Parathyroid adenoma (tissue), 2 donors: ENCODE results near the gene ANKRD6.

ENCODE experiments used
- H2AFZ ChIP-seq: fragments of 300-600 bp; sonication (generic); one replicate; pipeline ENCODE4 v1.7.0; 2017; ENCODE audit warnings: antibody characterized with exemption, mild to moderate bottlenecking
- H3K27ac ChIP-seq: fragments of 300-600 bp; sonication (generic); one replicate; pipeline ENCODE4 v1.7.0; 2017
- H3K27me3 ChIP-seq: fragments of 300-600 bp; sonication (generic); one replicate; pipeline ENCODE4 v1.7.0; 2017; ENCODE audit warnings: low read length; ENCODE audit not compliant: control insufficient read depth, insufficient read depth
- H3K36me3 ChIP-seq: fragments of 300-600 bp; sonication (generic); one replicate; pipeline ENCODE4 v1.7.0; 2017; ENCODE audit warnings: low read length; ENCODE audit not compliant: control insufficient read depth, insufficient read depth
- H3K4me1 ChIP-seq: fragments of 300-600 bp; sonication (generic); one replicate; pipeline ENCODE4 v1.7.0; 2017; ENCODE audit warnings: control low read depth
- H3K4me2 ChIP-seq: fragments of 300-600 bp; sonication (generic); one replicate; pipeline ENCODE4 v1.7.0; 2017; ENCODE audit warnings: low read length
- H3K4me3 ChIP-seq: fragments of 300-600 bp; sonication (generic); one replicate; pipeline ENCODE4 v1.7.0; 2017; ENCODE audit warnings: low read depth, low read length
- H3K79me2 ChIP-seq: fragments of 300-600 bp; sonication (generic); one replicate; pipeline ENCODE4 v1.7.0; 2017; ENCODE audit warnings: control low read depth
- H3K9ac ChIP-seq: fragments of 300-600 bp; sonication (generic); one replicate; pipeline ENCODE4 v1.7.0; 2017; ENCODE audit warnings: mild to moderate bottlenecking
- H3K9me3 ChIP-seq: fragments of 300-600 bp; sonication (generic); one replicate; pipeline ENCODE4 v1.7.0; 2017; ENCODE audit warnings: low read length; ENCODE audit not compliant: control insufficient read depth
- CTCF ChIP-seq: fragments of 300-600 bp; sonication (generic); IDR thresholded peaks from one replicate; pipeline ENCODE4 v1.7.0; 2017; ENCODE audit warnings: antibody characterized with exemption, mild to moderate bottlenecking
- donor health status: primary hyperparathyroidism.

The ANKRD6 gene

GRCh38 chr6:89585154-89585553, 152.2 kb downstream of the ANKRD6 start:
- H3K9ac ChIP-seq = no peak overlapping the region
- H3K36me3 ChIP-seq = no peaks in the 10 kb centered on the region
- H3K4me1 ChIP-seq = no peaks in the 10 kb centered on the region
- no peaks in the 10 kb centered on the region for H3K79me2 ChIP-seq
- H2AFZ ChIP-seq = no peak overlapping the region
- TF ChIP-seq CTCF = no peak
- no peaks in the 10 kb centered on the region for H3K27me3 ChIP-seq
- H3K4me2 ChIP-seq = no peak overlapping the region
- H3K4me3 ChIP-seq = no peak overlapping the region
- H3K27ac ChIP-seq = no peak overlapping the region
- H3K9me3 ChIP-seq = no peaks in the 10 kb centered on the region

GRCh38 chr6:89589297-89590025, 156.5 kb downstream of the ANKRD6 start:
- no peak for TF ChIP-seq CTCF
- Histone ChIP-seq H3K4me2 (no peak overlapping the region), H3K9ac (no peak overlapping the region), H3K27me3 (no peaks in the 10 kb centered on the region), H3K79me2 (no peaks in the 10 kb centered on the region), H3K4me1 (no peaks in the 10 kb centered on the region), H2AFZ (no peak overlapping the region), H3K36me3 (no peaks in the 10 kb centered on the region), H3K4me3 (no peak overlapping the region), H3K27ac (no peak overlapping the region), H3K9me3 (no peaks in the 10 kb centered on the region)

- Histone ChIP-seq H3K9me3 (no peaks in the 10 kb centered on the region), H3K4me2 (no peak overlapping the region), H3K27me3 (no peaks in the 10 kb centered on the region), H3K36me3 (no peaks in the 10 kb centered on the region), H3K9ac (no peak overlapping the region), H3K4me3 (no peak overlapping the region), H3K27ac (no peak overlapping the region), H3K4me1 (no peaks in the 10 kb centered on the region), H2AFZ (no peak overlapping the region), H3K79me2 (no peaks in the 10 kb centered on the region)
- no peak for TF ChIP-seq CTCF
Observed at GRCh38 chr6:89590133-89590532, 157.2 kb downstream of the ANKRD6 start.

GRCh38 chr6:89591745-89592144, 158.8 kb downstream of the ANKRD6 start:
- Histone ChIP-seq H3K27ac (no peak overlapping the region), H3K9me3 (no peaks in the 10 kb centered on the region), H3K79me2 (no peaks in the 10 kb centered on the region), H3K4me3 (no peak overlapping the region), H3K4me1 (no peaks in the 10 kb centered on the region), H3K9ac (no peak overlapping the region), H3K4me2 (no peak overlapping the region), H3K27me3 (no peaks in the 10 kb centered on the region), H3K36me3 (no peaks in the 10 kb centered on the region), H2AFZ (no peak overlapping the region)
- TF ChIP-seq CTCF = no peak

GRCh38 chr6:89596056-89596455, 163.1 kb downstream of the ANKRD6 start:
- Histone ChIP-seq H3K4me2 (no peak overlapping the region), H3K9me3 (no peaks in the 10 kb centered on the region), H3K27ac (no peak overlapping the region), H3K36me3 (no peaks in the 10 kb centered on the region), H3K9ac (no peak overlapping the region), H2AFZ (no peak overlapping the region), H3K79me2 (no peaks in the 10 kb centered on the region), H3K27me3 (no peaks in the 10 kb centered on the region), H3K4me3 (no peak overlapping the region), H3K4me1 (no peaks in the 10 kb centered on the region)
- no peak for TF ChIP-seq CTCF
